Brain microvascular endothelial cell (primary cell): ENCODE results near the gene RBM4B.

Experiments used
- DNase-seq: peaks from one replicate; pipeline ENCODE4 v3.0.0-alpha.2; 2020
- H3K27ac ChIP-seq: fragments of 250-450 bp; sonication (Bioruptor Pico); 2 replicates; pipeline ENCODE4 v1.5.1; 2020; ENCODE audit warnings: mild to moderate bottlenecking, moderate library complexity
- H3K27me3 ChIP-seq: fragments of 250-450 bp; sonication (Bioruptor Pico); replicated peaks from 2 replicates; pipeline ENCODE4 v1.5.1; 2020; ENCODE audit warnings: mild to moderate bottlenecking
- H3K36me3 ChIP-seq: fragments of 250-450 bp; sonication (Bioruptor Pico); replicated peaks from 2 replicates; pipeline ENCODE4 v1.5.1; 2020; ENCODE audit warnings: mild to moderate bottlenecking
- H3K4me3 ChIP-seq: 2 replicates; pipeline ENCODE4 v1.5.1; 2011; ENCODE audit warnings: low read depth, mild to moderate bottlenecking, control low read depth, low read length, moderate library complexity
- CTCF ChIP-seq: IDR thresholded peaks from 2 replicates; pipeline ENCODE4 v1.5.1; 2011; ENCODE audit warnings: low read depth, mild to moderate bottlenecking, moderate library complexity, low read length, control low read depth, inconsistent platforms; ENCODE audit errors: missing control alignments
- in situ Hi-C: cut with HindIII; loops from 2 replicates; pipeline ENCODE4 v1.10.0; 2017; ENCODE audit warnings: low sequenced_read_pairs, low pct_ligation_motif_present

The RBM4B gene

GRCh38 chr11:66722745-66723651, 45.3 kb upstream of the RBM4B start:
- peaks cover 11% of the 10 kb centered on the region for H3K27me3 ChIP-seq
- no peak for TF ChIP-seq CTCF
- H3K27ac ChIP-seq: no peak overlapping the region
- in situ Hi-C loops: no loop called here
- H3K4me3 ChIP-seq: no peak overlapping the region
- no peak for DNase-seq
- H3K36me3 ChIP-seq: no peaks in the 10 kb centered on the region

GRCh38 chr11:66721939-66722338, 44.3 kb upstream of the RBM4B start:
- no peak for DNase-seq
- in situ Hi-C loops: no loop called here
- no peaks in the 10 kb centered on the region for H3K36me3 ChIP-seq

GRCh38 chr11:66720899-66721470, 43.3 kb upstream of the RBM4B start:
- H3K27ac ChIP-seq: no peak overlapping the region
- no peaks in the 10 kb centered on the region for H3K36me3 ChIP-seq
- in situ Hi-C loops: no loop called here
- H3K4me3 ChIP-seq: no peak overlapping the region
- TF ChIP-seq CTCF: no peak
- H3K27me3 ChIP-seq: no peaks in the 10 kb centered on the region
- DNase-seq: no peak

More at GRCh38 chr11:66721939-66722338, 44.3 kb upstream of the RBM4B start:
- peaks cover 5% of the 10 kb centered on the region for H3K27me3 ChIP-seq
- H3K4me3 ChIP-seq: no peak overlapping the region
- no peak overlapping the region for H3K27ac ChIP-seq
- TF ChIP-seq CTCF: no peak

GRCh38 chr11:66720223-66720898, 42.7 kb upstream of the RBM4B start:
- in situ Hi-C loops: no loop called here
- H3K4me3 ChIP-seq: no peak overlapping the region
- peak; percentile 47 for DNase-seq
- TF ChIP-seq CTCF: no peak
- no peaks in the 10 kb centered on the region for H3K27me3 ChIP-seq
- no peaks in the 10 kb centered on the region for H3K36me3 ChIP-seq
- H3K27ac ChIP-seq: no peak overlapping the region

- no peak for DNase-seq
- no peak overlapping the region for H3K4me3 ChIP-seq
- H3K27me3 ChIP-seq: no peaks in the 10 kb centered on the region
- H3K36me3 ChIP-seq: no peaks in the 10 kb centered on the region
- no peak overlapping the region for H3K27ac ChIP-seq
- no peak for TF ChIP-seq CTCF
- in situ Hi-C loops: no loop called here
Measured at GRCh38 chr11:66719111-66719872, 41.6 kb upstream of the RBM4B start.
